Stimulated activated naive CD4-positive, alpha-beta T cell (primary cell): Measurements from ENCODE around the gene TINAG.

Experiments used
- DNase-seq, 6 experiments: peaks; one replicate each; lab custom pipeline; 2025; lab: John Stamatoyannopoulos, UW

The TINAG gene

DNA sequence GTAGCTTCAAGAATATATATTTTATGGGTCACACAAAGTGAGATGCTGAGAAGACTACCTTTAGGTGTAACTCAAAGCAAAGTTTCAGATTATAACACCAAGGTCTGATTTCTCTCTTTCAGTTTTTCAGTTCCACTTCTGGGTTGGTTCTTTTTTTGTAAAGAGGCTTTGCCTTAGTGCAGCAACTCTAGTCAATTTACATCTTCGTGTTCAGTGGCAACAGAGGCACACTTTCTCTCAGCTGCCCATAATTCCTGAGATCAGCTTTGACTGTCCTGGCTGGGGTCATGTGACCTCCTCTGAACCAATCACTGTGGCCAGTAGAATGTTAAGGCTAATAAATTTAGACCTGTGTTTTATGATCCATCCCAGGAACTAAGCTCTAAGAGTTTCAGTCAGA is 120.2 kb downstream of the TINAG start:
- DNase-seq, result no peak

DNA sequence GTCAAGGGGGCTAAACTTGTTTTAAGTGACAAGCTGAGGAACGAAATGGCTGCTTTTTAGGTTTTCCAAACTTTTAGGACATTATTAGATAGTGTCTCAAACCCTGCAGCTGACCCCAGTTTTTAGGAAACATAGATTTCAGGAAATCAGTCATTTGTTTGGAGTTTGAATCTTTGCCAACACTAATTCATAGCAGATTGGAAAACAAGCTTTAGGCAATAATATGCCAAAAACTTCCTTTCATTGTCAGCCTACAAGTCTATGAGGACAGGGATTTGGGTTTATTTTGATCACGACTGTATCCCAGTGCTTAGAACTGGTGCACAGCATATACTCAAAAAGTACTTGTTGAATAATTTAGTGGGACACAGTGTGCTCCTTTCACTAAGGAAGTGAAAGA is 123.2 kb downstream of the TINAG start:
- DNase-seq, result no peak
